Activated naive CD4-positive, alpha-beta T cell treated with anti-CD3 and anti-CD28 coated beads for 36 hours (primary cell): ENCODE data around the gene GPHN. TPM values are rescaled to one million over a fixed set of nuclear protein-coding genes. Genes with fewer than 3 reads are reported as not detected.

Experiments
- CTCF ChIA-PET: fragments of 350-600 bp; sonication (Branson Sonifier 250); formaldehyde crosslinking; loops from one replicate; lab custom pipeline; 2021; ENCODE audit warnings: antibody characterized with exemption; lab: Charles Lee
- DNase-seq: peaks from one replicate; pipeline ENCODE4 v3.0.0-alpha.2; 2020
- H3K27ac Mint-ChIP-seq: one replicate; pipeline ENCODE4 v1.8.0; 2021; ENCODE audit warnings: mild to moderate bottlenecking, mixed read lengths
- H3K27me3 Mint-ChIP-seq: one replicate; pipeline ENCODE4 v1.8.0; 2021; ENCODE audit warnings: low read depth, mixed read lengths
- H3K36me3 Mint-ChIP-seq: one replicate; pipeline ENCODE4 v1.8.0; 2021; ENCODE audit warnings: low read depth, mixed read lengths
- H3K4me1 Mint-ChIP-seq: one replicate; pipeline ENCODE4 v1.8.0; 2021; ENCODE audit warnings: low read depth, mixed read lengths
- H3K4me3 Mint-ChIP-seq: one replicate; pipeline ENCODE4 v1.8.0; 2021; ENCODE audit warnings: mild to moderate bottlenecking, moderate library complexity, mixed read lengths
- H3K9me3 Mint-ChIP-seq: one replicate; pipeline ENCODE4 v1.8.0; 2021; ENCODE audit warnings: mixed read lengths
- intact Hi-C: fragments of 100-400 bp; cut with micrococcal nuclease; formaldehyde crosslinking; loops from one replicate; pipeline ENCODE4 v1.15.1; 2023
- total RNA-seq, 2 experiments: library from RNA; stranded (reverse); gene quantifications; one replicate each; pipeline ENCODE4 v1.2.3, GENCODE V29; 2021

The GPHN gene
- total RNA-seq, 2 experiments from 2014 or later, result 14.2 to 21.4 TPM

DNA sequence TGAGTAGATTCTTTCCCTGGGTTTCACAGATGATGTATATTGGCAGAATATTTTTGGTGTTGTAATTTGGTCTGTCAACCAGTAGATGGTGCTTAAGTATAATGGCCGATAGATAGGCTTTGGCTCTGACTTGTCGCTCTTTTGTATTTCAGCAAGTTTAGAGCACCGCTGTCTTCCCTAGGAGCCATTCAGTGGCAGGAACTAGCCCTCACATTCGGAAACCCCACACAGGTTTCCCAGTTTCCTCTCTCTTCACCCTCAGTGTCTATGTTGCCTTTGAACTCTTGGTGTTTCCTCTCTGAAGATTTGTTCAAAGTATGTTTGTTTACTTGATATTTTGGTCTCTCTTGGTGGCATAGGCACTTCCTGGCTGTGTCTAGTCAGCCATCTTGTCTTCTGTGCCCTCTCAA lies 102.2 kb downstream of the GPHN start:
- Mint-ChIP-seq H3K27me3 (no peaks in the 10 kb centered on the region), H3K9me3 (peaks cover 43% of the 10 kb centered on the region), H3K27ac (peak overlapping the region; percentile 46), H3K4me3 (no peak overlapping the region), H3K4me1 (peaks cover 17% of the 10 kb centered on the region), H3K36me3 (peaks cover 21% of the 10 kb centered on the region)
- intact Hi-C loops, result no loop called here
- no peak for DNase-seq
- CTCF ChIA-PET, result no interaction called here

DNA sequence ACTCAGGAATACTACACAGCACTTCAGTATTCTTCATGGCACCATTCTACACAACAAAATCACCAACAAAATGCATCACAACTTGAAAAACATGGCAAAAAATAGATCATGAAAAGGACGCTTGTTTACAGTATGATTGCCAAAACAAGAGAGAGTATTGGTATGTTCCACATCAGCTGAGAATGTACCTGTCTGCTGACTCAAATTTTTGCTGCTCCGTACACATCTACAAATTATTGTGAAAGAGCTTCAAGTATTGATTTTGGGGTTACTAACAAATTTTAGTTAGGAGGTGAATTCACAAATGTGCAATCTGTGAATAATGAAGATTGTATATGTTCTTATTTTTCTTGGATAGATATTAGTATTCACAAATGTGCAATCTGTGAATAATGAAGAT lies 105.4 kb downstream of the GPHN start:
- no peak overlapping the region for H3K4me3 Mint-ChIP-seq
- H3K4me1 Mint-ChIP-seq, result peaks cover 9% of the 10 kb centered on the region
- H3K27me3 Mint-ChIP-seq, result no peaks in the 10 kb centered on the region
- H3K9me3 Mint-ChIP-seq, result peaks cover 42% of the 10 kb centered on the region
- CTCF ChIA-PET, result no interaction called here
- DNase-seq, result no peak
- no peak overlapping the region for H3K27ac Mint-ChIP-seq
- peaks cover 23% of the 10 kb centered on the region for H3K36me3 Mint-ChIP-seq
- intact Hi-C loops, result no loop called here

DNA sequence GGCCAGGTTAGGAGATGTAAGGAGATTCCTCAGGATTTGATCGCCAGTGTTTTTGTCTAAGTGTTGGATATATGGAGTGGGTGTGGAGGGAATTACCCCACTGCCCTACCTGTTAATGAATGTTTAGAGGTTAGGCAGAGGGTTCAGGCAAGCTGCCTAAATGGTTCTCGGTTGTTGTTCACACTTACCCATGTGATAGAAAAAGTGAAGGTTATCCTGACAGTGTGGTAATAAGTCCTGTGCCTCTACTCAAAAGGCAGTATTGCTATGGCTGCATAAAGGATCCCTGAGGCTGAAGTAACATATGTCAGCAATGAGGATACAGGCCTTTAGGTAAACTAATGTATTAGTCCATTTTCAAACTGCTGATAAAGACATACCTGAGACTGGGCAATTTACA lies 112.0 kb downstream of the GPHN start:
- Mint-ChIP-seq H3K36me3 (peaks cover 16% of the 10 kb centered on the region), H3K4me3 (no peak overlapping the region), H3K9me3 (peaks cover 20% of the 10 kb centered on the region), H3K27me3 (no peaks in the 10 kb centered on the region), H3K27ac (no peak overlapping the region), H3K4me1 (peaks cover 6% of the 10 kb centered on the region)
- DNase-seq, result no peak
- intact Hi-C loops, result loop anchor here (5.0 kb wide), 1 partner anchor 113 kb away; the partner anchor contains the start of gene GPHN
- CTCF ChIA-PET, result no interaction called here

DNA sequence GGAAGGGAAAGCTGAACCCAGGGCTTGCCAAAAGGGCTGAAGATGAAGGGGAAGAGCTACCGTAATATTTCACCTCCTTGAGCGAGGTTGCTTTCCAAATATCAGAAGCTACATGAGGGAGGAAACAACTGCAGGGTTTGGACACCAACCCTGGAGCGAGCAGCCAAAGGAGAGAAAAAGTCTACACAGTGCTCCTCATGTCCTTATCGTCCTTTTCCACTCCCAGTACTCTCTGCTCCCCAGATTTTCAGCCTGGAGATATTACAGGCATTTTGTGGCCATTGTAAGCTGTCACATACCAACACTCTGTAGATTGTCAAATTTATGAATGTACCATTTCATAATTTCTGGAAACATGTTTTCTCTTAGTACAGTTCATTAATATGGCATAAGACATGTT lies 115.9 kb downstream of the GPHN start:
- CTCF ChIA-PET, result interaction anchor here (0.5 to 1.9 kb wide), 8 partner anchors 15 to 948 kb away, joined by 3 to 9 read pairs (median 4); no protein-coding TSS in a partner anchor
- Mint-ChIP-seq H3K9me3 (peaks cover under 1% of the 10 kb centered on the region), H3K27me3 (no peaks in the 10 kb centered on the region), H3K27ac (no peak overlapping the region), H3K4me3 (no peak overlapping the region), H3K36me3 (peaks cover 5% of the 10 kb centered on the region), H3K4me1 (peaks cover 2% of the 10 kb centered on the region)
- intact Hi-C loops, result loop anchor here (1.0 to 5.0 kb wide), 4 partner anchors 117 to 661 kb away; partner anchors contain the start of gene GPHN
- no peak for DNase-seq

- Mint-ChIP-seq H3K4me3 (no peak overlapping the region), H3K27me3 (no peaks in the 10 kb centered on the region), H3K4me1 (peaks cover 2% of the 10 kb centered on the region), H3K27ac (no peak overlapping the region), H3K36me3 (peaks cover 5% of the 10 kb centered on the region), H3K9me3 (no peaks in the 10 kb centered on the region)
- CTCF ChIA-PET, result interaction anchor here (0.5 to 1.9 kb wide), 8 partner anchors 15 to 492 kb away, joined by 3 to 9 read pairs (median 4); no protein-coding TSS in a partner anchor
- DNase-seq, result peak; percentile 64
- intact Hi-C loops, result loop anchor here (1.0 to 5.0 kb wide), 4 partner anchors 117 to 661 kb away; partner anchors contain the start of gene GPHN
Observed at GRCh38 chr14:66624336-66624937, 116.5 kb downstream of the GPHN start.

DNA sequence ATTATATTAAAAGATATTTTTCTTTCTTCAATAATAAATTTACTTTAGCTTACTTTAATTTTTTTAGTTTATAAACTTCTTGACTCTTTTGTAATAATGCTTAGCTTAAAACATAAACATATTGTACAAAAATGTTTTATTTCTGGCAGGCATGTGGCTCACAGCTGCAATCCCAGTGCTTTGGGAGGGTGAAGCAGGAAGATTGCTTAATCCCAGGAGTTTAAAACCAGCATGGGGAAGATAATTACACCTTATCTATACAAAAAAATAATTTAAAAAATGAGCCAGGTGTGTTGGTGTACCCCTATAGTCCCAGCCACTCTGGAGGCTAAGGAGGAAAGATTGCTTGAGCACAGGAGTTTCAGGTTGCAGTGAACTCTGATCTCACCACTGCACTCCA lies 120.7 kb downstream of the GPHN start:
- H3K9me3 Mint-ChIP-seq, result no peaks in the 10 kb centered on the region

GRCh38 chr14:66629499-66629898 lies 121.6 kb downstream of the GPHN start:
- no peak overlapping the region for H3K4me3 Mint-ChIP-seq
- H3K9me3 Mint-ChIP-seq, result no peaks in the 10 kb centered on the region
- H3K36me3 Mint-ChIP-seq, result peaks cover 2% of the 10 kb centered on the region
- H3K27ac Mint-ChIP-seq, result no peak overlapping the region
- intact Hi-C loops, result no loop called here
- CTCF ChIA-PET, result no interaction called here
- H3K4me1 Mint-ChIP-seq, result no peaks in the 10 kb centered on the region
- no peak for DNase-seq
- no peaks in the 10 kb centered on the region for H3K27me3 Mint-ChIP-seq

More for the DNA sequence above, 120.7 kb downstream of the GPHN start:
- H3K27me3 Mint-ChIP-seq, result no peaks in the 10 kb centered on the region
- H3K4me3 Mint-ChIP-seq, result no peak overlapping the region
- H3K4me1 Mint-ChIP-seq, result peaks cover under 1% of the 10 kb centered on the region
- H3K36me3 Mint-ChIP-seq, result peaks cover 2% of the 10 kb centered on the region
- DNase-seq, result no peak
- H3K27ac Mint-ChIP-seq, result no peak overlapping the region
- intact Hi-C loops, result no loop called here
- CTCF ChIA-PET, result interaction anchor here (0.6 kb wide), 1 partner anchor 1152 kb away, joined by 5 read pairs; no protein-coding TSS in a partner anchor

DNA sequence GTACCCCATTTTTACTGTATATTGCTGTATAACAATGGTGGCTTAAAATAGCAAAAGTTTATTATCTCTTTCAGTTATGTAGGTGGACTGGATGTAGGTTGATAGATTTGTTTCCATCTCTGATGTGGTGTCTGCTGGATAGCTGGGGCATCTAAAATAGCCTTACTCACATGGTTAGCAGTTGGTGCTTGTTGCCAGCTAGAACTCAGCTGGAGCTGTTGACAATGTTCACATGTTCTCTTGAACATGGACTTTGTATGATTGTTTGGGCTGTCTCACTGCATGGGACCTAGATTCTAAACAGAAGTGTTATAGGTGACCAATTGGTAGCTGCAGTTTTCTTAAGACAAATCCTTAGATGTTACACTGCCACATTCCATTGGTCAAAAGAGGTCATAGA lies 126.9 kb downstream of the GPHN start:
- no peak for DNase-seq
- intact Hi-C loops, result no loop called here
- H3K4me3 Mint-ChIP-seq, result no peak overlapping the region
- peaks cover 3% of the 10 kb centered on the region for H3K4me1 Mint-ChIP-seq
- CTCF ChIA-PET, result no interaction called here
- H3K27me3 Mint-ChIP-seq, result no peaks in the 10 kb centered on the region
- no peaks in the 10 kb centered on the region for H3K9me3 Mint-ChIP-seq
- H3K36me3 Mint-ChIP-seq, result peaks cover 2% of the 10 kb centered on the region
- no peak overlapping the region for H3K27ac Mint-ChIP-seq

- Mint-ChIP-seq H3K36me3 (peaks cover 2% of the 10 kb centered on the region), H3K4me1 (peaks cover 3% of the 10 kb centered on the region), H3K9me3 (no peaks in the 10 kb centered on the region), H3K4me3 (no peak overlapping the region), H3K27ac (no peak overlapping the region), H3K27me3 (no peaks in the 10 kb centered on the region)
- intact Hi-C loops, result no loop called here
- DNase-seq, result no peak
- CTCF ChIA-PET, result no interaction called here
Observed at GRCh38 chr14:66635435-66635834, 127.5 kb downstream of the GPHN start.

- no peaks in the 10 kb centered on the region for H3K9me3 Mint-ChIP-seq
- peaks cover 3% of the 10 kb centered on the region for H3K4me1 Mint-ChIP-seq
- CTCF ChIA-PET, result no interaction called here
- no peak overlapping the region for H3K27ac Mint-ChIP-seq
- H3K36me3 Mint-ChIP-seq, result peaks cover 2% of the 10 kb centered on the region
- intact Hi-C loops, result no loop called here
- no peak overlapping the region for H3K4me3 Mint-ChIP-seq
- no peak for DNase-seq
- no peaks in the 10 kb centered on the region for H3K27me3 Mint-ChIP-seq
Observed at GRCh38 chr14:66636240-66636639, 128.3 kb downstream of the GPHN start.

- Mint-ChIP-seq H3K27ac (no peak overlapping the region), H3K4me1 (peaks cover 6% of the 10 kb centered on the region), H3K27me3 (no peaks in the 10 kb centered on the region), H3K36me3 (no peaks in the 10 kb centered on the region), H3K9me3 (no peaks in the 10 kb centered on the region), H3K4me3 (no peak overlapping the region)
- CTCF ChIA-PET, result no interaction called here
- DNase-seq, result no peak
- intact Hi-C loops, result no loop called here
Observed at GRCh38 chr14:66638689-66639088, 130.7 kb downstream of the GPHN start.

- Mint-ChIP-seq H3K4me3 (no peak overlapping the region), H3K27me3 (no peaks in the 10 kb centered on the region), H3K27ac (no peak overlapping the region), H3K36me3 (no peaks in the 10 kb centered on the region), H3K4me1 (peaks cover 6% of the 10 kb centered on the region), H3K9me3 (no peaks in the 10 kb centered on the region)
- CTCF ChIA-PET, result no interaction called here
- intact Hi-C loops, result no loop called here
- no peak for DNase-seq
Observed at GRCh38 chr14:66641861-66642635, 134.1 kb downstream of the GPHN start.
